ENCODE results near the gene MRPL53. TPM values are rescaled to one million over a fixed set of nuclear protein-coding genes. Genes with fewer than 3 reads are reported as not detected.
"Not testable (repeated sequence)": the region's sequence is repeated elsewhere in the genome, so short reads cannot be mapped to it uniquely, and the experiment has no call there.

Gene MRPL53
- total RNA-seq, 1 donor from 2014 or later, result 54.4 TPM

DNA sequence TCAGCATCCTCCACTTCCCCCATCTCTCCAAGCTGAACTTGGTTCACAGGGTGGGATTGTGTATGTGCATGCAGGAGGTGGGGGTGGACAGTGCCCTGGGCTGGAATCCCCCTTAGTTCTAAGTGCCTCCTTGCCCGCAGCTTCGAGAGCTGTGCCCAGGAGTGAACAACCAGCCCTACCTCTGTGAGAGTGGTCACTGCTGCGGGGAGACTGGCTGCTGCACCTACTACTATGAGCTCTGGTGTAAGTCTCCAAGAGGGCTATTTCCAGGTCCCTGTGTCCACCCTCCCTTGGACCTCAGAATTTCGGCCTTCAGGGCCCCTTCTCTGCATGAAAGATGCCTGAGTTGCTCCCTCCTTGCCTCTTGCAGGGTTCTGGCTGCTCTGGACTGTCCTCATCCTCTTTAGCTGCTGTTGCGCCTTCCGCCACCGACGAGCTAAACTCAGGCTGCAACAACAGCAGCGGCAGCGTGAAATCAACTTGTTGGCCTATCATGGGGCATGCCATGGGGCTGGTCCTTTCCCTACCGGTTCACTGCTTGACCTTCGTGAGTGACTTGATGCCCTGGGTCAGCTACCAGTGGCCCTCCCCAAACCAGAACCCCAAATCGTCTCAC is 12.9 kb downstream of the MRPL53 start:
- not testable (repeated sequence) for ATAC-seq

DNA sequence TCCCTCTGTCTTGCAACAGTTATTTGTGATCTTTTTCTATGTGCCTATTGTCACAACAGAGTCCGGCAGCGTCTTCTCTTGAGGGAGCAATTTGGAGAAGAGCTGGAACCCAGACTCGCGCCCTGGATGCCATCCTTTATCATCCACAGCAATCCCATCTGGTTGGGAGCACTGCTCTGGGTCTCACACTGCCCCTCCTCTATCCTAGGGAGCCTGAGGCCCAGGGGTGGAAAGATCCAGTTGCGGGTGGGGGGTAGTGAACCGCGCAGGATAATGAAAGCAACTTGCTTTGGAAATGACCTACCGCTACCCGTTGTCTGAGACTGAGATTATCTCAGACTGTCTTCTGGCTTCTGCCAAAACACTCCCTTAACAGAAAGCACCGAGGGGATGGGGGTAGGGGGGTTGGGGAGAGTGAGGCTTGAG is 13.5 kb downstream of the MRPL53 start:
- DNase-seq (ENCODE audit: low spot score) (no peak), ATAC-seq (no peak)
- intact Hi-C loops (cut with DNase I), result no loop called here

More for the DNA sequence above, 12.9 kb downstream of the MRPL53 start:
- DNase-seq (ENCODE audit: low spot score); intact Hi-C loops (cut with DNase I): not testable (repeated sequence)

DNA sequence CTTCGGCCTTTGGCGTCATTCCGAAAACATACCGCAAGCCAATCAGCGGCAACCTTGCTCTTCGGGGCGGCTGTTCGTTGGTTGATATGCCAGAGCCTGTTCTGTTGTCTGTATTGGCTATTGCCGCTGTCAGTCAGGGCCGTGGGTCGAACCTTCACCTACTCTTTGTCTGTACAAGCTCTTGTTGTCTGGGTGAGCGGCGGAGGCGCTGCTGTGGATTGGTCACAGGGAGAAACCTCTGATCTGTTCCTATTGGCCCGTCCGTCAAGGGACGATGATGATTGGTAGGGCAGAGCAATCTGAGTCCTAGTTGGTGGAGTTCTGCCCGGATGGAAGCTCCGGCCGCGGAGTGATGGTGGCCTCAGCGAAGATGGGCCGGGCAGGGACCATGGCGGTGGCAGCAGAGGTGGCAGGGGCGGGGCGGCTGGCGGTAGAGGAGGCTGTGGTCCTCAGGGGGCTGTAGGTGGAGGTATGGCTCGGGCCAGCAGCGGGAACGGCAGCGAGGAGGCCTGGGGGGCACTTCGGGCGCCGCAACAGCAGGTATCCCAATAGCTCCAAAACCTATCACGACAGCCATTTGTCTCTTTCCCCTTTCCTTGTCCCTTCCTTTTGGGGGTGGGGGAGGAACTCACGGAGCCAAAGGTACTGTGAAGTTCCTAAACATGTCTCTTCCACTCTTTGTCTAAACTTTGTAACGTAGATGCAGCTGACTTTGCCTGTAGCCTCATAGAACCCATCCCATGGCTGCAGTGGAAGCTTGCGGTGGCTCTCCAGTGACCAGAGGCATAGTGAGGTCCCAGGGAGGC is 14.1 kb downstream of the MRPL53 start, which contains the start of gene WBP1:
TSS of gene WBP1 (plus strand) at position 307 of the 806 bp plus-strand sequence. CDS start at position 472, 165 bp downstream.
- ATAC-seq (peak; percentile 97), DNase-seq (ENCODE audit: low spot score) (peak; percentile 99)
- intact Hi-C loops (cut with DNase I), result no loop called here

DNA sequence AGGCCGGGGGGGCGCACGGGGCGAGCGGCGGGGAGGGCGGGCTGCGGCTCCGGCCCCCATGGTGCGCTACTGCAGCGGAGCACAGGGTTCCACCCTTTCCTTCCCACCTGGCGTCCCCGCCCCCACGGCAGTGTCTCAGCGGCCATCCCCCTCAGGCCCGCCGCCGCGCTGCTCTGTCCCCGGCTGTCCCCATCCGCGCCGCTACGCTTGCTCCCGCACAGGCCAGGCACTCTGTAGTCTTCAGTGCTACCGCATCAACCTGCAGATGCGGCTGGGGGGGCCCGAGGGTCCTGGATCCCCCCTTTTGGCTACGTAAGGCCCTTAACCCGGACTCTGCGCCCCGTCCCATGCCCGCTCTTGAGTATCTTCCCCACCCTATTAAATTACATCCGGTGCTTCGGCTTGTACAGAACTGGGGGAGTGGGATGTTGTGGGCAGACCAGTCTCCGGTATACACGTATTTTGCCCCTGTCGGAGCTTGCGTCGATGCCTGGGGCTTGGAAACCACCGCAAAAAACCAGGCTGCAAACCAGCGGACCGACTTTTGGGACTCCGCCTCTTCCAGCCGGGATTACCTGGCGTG is 14.8 kb downstream of the MRPL53 start:
- ATAC-seq (peak; percentile 30), DNase-seq (ENCODE audit: low spot score) (peak; percentile 82)
- intact Hi-C loops (cut with DNase I), result no loop called here

DNA sequence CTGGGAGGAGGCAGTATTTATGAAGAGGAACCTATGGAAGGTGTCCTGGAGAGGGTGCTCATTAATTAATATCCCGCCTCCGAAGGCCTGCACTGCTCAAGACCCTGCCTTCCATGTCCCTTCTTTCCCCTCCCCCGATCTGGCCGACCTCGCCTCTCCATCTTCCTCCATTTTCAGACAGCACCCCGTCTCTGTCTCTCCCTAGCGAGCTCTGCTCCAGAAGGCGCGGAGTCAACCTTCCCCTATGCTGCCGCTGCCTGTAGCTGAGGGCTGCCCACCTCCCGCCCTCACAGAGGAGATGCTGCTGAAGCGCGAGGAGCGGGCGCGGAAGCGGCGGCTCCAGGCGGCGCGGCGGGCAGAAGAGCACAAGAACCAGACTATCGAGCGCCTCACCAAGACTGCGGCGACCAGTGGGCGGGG is 15.3 kb downstream of the MRPL53 start:
- DNase-seq (ENCODE audit: low spot score) (no peak), ATAC-seq (no peak)
- intact Hi-C loops (cut with DNase I), result no loop called here

DNA sequence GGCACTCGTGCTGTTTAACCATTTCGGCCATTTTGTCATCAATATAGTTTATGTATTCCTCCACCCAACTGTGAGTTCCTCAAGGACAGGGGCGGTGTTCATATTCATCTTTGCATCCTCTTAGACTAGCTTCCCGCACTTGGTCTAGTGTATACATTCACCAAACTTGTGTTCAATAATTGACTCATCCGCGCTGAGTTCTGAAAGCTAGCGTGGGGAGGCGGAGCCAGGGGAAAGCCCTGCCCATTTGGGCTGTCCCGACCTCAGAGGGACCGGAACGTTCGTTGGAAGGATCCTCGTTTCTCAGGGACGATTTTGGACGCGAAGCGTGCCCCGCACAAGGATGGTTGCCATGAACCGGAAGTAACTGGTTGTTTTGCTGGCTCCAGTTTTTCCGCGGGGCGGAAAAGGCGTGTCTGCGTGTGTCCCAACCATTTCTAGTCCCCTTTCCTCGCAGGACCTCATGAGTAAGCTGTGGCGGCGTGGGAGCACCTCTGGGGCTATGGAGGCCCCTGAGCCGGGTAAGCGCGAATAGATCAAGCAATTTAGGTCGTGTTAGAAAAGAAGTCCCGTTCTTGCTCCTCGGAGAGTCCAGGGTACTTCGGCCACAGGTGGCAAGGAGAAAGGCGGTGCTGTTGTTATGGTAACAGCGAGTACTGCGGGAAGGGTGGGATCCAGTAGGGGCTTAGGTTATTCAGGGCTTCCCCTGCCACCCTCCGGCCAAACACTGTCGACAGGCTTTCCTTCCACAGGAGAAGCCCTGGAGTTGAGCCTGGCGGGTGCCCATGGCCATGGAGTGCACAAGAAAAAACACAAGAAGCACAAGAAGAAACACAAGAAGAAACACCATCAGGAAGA is 17.6 kb downstream of the MRPL53 start, which contains the start of gene INO80B:
TSS of gene INO80B (plus strand) at position 434 of the 858 bp plus-strand sequence. CDS start at position 464, 30 bp downstream.
- DNase-seq (ENCODE audit: low spot score), result peak; percentile 97
- peak; percentile 76 for ATAC-seq
- intact Hi-C loops (cut with DNase I), result no loop called here

DNA sequence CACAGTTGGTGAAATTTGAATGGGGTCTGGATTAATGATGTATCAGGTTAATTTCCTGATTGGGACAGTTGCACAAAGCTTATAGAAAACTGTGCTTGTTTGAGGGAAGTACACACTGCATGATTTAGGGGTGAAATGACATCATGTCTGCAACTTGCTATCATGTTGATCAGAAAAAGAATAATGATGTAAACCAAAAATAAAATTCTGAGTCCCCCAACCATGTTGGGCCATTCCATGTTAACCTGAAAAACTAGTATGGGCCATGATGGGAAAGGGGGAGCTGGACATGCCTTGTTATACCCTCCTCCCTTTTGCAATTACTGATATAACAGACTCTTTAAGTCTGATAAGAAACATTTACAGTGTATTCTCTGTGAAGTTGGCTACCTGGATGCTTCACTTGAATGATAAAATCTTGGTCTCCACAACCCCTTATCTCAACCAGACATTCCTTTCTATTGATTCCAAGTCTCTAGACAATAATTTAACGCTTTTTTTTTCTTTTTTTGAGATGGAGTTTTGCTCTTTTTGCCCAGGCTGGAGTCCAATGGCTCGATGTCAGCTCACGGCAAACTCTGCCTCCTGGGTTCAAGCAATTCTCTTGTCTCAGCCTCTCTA is 21.8 kb downstream of the MRPL53 start:
- no peak for ATAC-seq
- intact Hi-C loops (cut with DNase I), result no loop called here

DNA sequence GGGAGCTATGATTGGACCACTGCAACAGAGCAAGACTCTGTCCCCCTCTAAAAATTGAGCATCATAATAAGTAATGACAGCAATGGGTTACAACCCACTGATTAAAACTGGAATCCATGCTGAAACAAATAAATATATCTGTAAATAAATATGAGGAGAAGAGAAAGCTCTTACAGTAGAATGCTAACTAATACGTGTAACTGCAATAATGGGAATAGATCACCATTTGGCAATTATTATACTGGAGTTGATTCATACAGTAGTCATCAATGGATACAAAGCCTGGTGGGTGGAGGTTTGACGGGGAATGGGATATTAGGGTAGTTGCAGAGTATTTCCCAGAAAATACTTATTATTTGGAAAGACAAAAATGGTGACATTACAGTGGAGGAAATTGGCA is 23.7 kb downstream of the MRPL53 start:
- no peak for DNase-seq (ENCODE audit: low spot score)
- intact Hi-C loops (cut with DNase I), result no loop called here
- no peak for ATAC-seq

More for the DNA sequence above, 21.8 kb downstream of the MRPL53 start:
- no peak for DNase-seq (ENCODE audit: low spot score)

DNA sequence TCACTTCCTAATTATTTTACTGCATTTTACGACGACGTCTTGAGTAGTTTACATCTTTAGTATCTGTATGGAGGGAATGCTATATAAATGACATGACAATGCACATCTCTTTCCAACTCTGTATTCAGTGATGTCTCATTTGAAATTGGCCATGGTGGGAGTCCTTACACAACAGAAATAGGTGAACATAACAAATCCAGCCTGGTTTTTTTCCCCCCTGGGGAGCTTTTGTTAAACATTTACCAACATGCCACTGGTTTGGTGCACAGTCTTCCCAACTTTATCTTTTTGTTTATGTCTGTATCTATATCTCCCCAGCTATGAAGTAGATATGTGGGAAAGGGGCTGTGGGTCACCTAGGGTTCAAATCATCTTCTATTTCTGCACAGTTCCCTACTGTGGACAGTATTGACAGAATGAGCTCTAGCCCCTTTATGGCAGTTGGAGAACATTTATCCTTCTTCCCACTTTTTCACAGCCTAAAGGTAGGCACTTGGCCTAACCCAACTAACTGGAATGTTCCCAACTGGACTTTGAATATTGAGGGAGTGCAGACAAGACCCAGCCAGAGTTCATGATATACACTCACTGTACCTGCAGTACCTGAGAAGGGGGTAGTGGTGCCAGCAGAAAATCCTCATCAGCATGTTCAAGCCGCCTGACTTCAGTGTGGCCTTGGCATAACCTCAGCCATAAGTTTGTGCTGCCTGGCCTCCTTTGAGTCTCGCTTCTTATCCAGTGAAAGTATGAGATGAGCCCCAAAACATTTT is 25.1 kb downstream of the MRPL53 start:
- intact Hi-C loops (cut with DNase I), result no loop called here
- no peak for ATAC-seq
- no peak for DNase-seq (ENCODE audit: low spot score)

DNA sequence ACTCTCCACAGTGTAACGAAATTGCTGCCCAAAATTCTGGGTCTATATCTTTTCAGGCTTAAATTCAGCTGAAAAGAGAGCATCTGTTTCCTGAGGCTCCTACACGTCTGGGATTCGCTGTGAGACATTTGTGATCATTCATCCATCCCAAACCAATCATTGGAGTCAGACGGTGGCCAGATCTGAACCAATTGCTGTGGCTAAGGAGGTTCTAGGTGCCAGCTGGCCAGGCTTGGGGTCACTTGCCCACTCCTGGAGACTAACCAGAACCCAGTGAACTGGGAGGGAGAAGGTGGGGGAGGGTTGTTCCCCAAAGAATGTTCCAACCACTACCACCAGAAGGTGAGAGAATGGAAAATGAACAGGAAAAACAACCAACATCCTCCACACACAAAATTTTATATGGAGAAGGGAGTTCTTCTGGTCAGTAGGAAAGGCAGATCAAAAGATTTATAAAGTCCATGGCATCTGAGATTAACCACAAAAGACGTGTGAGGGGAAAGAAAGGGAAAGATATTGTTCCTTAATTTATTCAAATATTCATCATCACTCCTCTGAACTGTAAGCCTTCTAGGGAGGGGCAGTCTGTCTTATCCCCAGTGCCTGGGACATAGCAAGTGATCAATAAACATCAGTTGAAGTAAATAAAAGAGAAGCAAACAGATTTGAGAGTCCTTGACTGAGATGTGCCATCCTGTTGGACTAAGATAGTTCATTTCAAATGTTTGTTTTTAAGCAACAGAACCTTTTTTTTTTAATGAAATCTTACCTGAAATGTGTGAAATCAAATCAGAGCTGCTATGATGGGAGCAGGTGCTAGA is 27.8 kb downstream of the MRPL53 start:
- ATAC-seq (no peak), DNase-seq (ENCODE audit: low spot score) (no peak)
- intact Hi-C loops (cut with DNase I), result no loop called here

DNA sequence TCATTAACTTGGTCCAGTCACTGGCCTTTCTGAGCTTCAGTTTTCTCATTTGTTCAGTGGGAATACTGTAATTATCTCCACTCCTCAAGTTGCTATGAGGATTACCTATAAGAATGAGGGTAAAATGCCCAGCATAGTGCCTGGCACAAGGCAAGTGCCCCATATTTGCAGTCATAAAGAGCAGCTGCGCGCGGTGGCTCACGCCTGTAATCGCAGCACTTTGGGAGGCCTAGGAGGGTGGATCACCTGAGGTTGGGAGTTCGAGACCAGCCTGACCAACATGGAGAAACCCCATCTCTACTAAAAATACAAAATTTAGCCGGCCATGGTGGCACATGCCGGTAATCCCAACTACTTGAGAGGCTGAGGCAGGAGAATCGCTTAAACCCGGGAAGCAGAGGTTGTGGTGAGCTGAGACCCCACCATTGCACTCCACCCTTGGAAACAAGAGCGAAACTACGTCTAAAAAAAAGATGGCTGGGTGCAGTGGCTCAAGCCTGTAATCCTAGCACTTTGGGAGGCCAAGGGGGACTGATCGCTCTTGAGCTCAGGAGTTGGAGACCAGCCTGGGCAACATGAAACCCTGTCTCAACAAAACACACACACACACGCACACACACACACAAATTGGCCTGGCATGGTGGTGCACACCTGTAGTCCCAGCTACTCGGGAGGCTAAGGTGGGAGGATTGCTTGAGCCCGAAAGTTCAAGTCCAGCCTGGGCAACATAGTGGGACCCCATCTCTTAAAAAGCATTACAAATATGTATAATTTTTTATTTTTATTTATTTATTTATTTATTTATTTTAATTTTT is 29.8 kb downstream of the MRPL53 start:
- DNase-seq (ENCODE audit: low spot score); intact Hi-C loops (cut with DNase I); ATAC-seq: not testable (repeated sequence)

DNA sequence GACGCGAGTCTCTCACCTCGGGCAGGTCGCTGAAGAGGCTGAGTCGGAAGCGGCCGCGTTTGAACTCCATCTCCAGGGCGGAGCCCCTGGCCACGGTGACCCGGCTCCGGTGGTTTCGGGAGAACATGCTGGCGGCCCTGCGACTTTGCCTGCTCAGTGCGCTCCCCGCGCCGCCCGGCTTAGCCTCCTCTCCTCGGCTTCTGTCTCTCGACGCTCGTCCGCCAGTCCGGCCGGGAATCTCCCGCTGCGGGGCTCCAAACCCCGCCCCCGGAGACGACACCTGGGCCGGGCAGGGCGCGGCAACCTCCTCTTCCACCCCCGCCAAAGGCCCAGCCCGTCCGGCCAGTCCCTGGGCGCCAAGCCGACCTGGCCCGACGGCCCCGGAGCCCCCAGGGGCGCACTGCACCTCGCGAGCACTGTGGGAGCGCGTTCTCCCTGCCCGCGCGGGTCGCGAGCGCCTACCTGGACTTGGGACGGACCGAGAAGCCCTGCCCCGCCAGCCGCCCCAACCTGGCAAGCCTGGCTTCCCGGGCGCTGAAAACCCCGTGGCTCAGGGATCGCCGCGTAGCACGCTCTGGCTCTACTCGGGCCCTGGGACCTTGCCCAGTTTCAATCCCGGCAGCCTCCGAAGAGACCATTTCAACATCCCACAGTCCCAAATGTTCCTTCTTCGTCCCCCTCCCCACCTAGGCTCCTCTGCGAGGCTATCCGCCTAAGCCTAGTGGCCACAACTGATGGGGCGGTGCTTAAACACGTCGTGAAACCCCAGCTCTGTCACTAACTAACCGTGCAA is 30.6 kb downstream of the MRPL53 start, which contains the start of gene RTKN:
TSS of gene RTKN (minus strand) at position 248 of the 793 bp plus-strand sequence. CDS start at position 127, 121 bp downstream.
- intact Hi-C loops (cut with DNase I), result no loop called here
- peak; percentile 71 for DNase-seq (ENCODE audit: low spot score)
- ATAC-seq, result peak; percentile 1

DNA sequence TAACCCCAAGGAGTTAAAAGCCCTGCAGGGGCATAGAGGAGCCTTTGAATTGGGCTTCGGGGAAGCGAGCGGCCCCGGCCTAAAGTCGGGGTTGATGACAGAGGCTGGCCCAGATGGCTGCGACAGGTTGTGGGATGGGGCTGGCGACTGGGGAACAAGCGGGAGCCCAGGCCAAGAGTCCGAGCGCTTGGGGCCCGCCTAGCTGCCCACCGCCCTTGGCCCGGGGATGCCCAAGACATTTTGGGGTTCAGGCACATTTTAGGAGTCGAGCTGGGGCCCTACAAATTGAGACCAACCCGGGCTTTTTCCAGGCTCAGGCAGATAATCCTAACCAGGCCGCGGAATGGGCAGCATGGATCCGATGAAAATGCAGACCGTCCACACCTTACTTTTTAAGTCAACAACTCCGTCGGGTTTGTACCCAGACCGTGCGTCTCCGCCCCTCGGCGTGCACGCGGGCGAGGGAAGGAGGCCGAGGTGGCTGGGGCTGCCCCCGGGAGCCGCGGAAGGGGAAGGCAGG is 31.2 kb downstream of the MRPL53 start:
- peak; percentile 18 for ATAC-seq
- DNase-seq (ENCODE audit: low spot score), result peak; percentile 75
- intact Hi-C loops (cut with DNase I), result no loop called here

DNA sequence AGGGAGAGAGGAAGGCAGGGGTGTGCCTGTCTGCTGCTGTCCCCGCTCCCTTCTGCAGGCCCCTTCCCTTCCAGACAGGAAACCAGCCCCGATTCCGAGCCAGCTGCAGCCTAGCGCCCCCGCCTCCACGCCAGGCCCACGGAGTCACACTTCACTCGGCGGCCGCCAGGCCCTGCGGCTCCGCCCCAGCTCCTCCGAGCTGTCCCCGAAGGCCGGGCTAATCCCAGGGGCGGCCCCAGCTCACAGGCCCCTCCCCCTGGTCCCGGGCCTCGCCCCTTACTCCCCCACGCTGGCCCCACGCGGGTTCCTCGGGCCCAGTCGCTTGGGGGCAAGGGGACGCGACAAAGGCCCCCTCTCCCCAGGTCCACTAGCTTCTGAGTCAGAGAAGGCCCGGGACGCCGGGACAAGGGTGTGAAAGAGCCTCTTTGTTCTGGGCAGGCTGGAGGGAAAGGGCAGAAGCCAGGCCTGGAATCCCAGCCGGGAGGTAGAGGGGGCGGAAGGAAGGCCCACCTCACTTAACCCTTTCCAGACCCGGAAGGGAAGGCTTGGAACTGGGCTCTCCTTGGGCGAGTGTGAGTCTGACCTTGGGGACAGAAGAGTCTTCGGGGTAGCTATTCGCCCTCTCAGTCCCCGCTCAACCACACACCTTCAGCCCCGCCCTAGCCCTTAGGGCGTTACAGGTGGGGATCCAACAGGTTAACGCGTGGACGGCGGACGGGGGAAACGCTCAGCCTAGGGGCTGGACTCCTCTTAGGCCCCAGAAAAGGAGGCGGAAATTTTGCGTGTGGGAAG is 31.9 kb downstream of the MRPL53 start:
- DNase-seq (ENCODE audit: low spot score) (peak; percentile 93), ATAC-seq (peak; percentile 93)
- intact Hi-C loops (cut with DNase I), result no loop called here

Data from sciatic nerve (tissue), 2 donors.